A549 (cell line): Measurements from ENCODE around the gene MAPKAPK5. TPM values are rescaled to one million over a fixed set of nuclear protein-coding genes. Genes with fewer than 3 reads are reported as not detected.

Source experiments
- ATAC-seq, 2 experiments: fragments of 200-7000 bp in 1 of 2; fragments of >200 bp in 1 of 2; cut with Nextera tagmentation in 1 of 2; cut with Tn5 transposase in 1 of 2; 3 replicates each; pipeline versions ENCODE4 v1.8.0 to v1.9.1; 2018 to 2020; ENCODE audit warnings: mild to moderate bottlenecking in 1 of 2, moderate library complexity in 1 of 2
- CTCF ChIA-PET: fragments of 300-600 bp; sonication (Branson Sonifier 250); formaldehyde crosslinking; extraction: SDS; loops from one replicate; lab custom pipeline; 2021; ENCODE audit warnings: antibody characterized with exemption, inconsistent platforms; lab: Yijun Ruan, JAX
- POLR2A ChIA-PET: fragments of 350-600 bp; formaldehyde crosslinking; extraction: SDS; loops from one replicate; lab custom pipeline; 2021; ENCODE audit warnings: antibody characterized with exemption, inconsistent platforms; lab: Yijun Ruan, JAX
- DNase-seq, 2 experiments: peaks; one replicate each; pipeline versions ENCODE4 v3.0.0 to v3.0.0-alpha.2; 2011 to 2016; ENCODE audit warnings: low read depth in 1 of 2, low spot score in 1 of 2
- FAIRE-seq: peaks from 2 replicates; lab custom pipeline; 2011; peaks lifted over from hg19 to GRCh38; lab: Jason Lieb, UNC
- H3K27ac ChIP-seq, 2 experiments: fragments of >200 bp; sonication (Bioruptor Twin); formaldehyde crosslinking; 3 replicates each; pipeline ENCODE4 v1.5.1; 2016 to 2017
- H3K4me1 ChIP-seq: fragments of >200 bp; sonication (Bioruptor Twin); formaldehyde crosslinking; 3 replicates; pipeline ENCODE4 v1.6.1; 2016
- H3K4me2 ChIP-seq: fragments of >200 bp; sonication (Bioruptor Twin); formaldehyde crosslinking; 3 replicates; pipeline ENCODE4 v1.6.1; 2016
- H3K4me3 ChIP-seq: fragments of >200 bp; sonication (Bioruptor Twin); formaldehyde crosslinking; 3 replicates; pipeline ENCODE4 v1.5.1; 2016
- H3K9me3 ChIP-seq: fragments of >200 bp; sonication (Bioruptor Twin); formaldehyde crosslinking; 3 replicates; pipeline ENCODE4 v1.6.1; 2016
- ATOH8 ChIP-seq: fragments of 250-450 bp; sonication (Bioruptor Pico); IDR thresholded peaks from 2 replicates; pipeline ENCODE4 v1.5.0; 2020; ENCODE audit warnings: low read depth, mild to moderate bottlenecking, moderate library complexity
- BCL3 ChIP-seq: fragments of >200 bp; sonication (Bioruptor Twin); formaldehyde crosslinking; IDR thresholded peaks from 3 replicates; pipeline ENCODE4 v1.6.1; 2016
- CHD2 ChIP-seq: fragments of 150-350 bp; IDR thresholded peaks from 2 replicates; pipeline ENCODE4 v1.6.1; 2014; ENCODE audit warnings: low read length; ENCODE audit not compliant: partially characterized antibody
- EHF ChIP-seq: fragments of 250-450 bp; sonication (Bioruptor Pico); IDR thresholded peaks from 2 replicates; pipeline ENCODE4 v1.5.0; 2020; ENCODE audit warnings: mild to moderate bottlenecking
- EHMT2 ChIP-seq: fragments of 200-600 bp; sonication (generic); IDR thresholded peaks from 2 replicates; pipeline ENCODE4 v1.6.1; 2016; ENCODE audit warnings: antibody characterized with exemption, low read depth, mild to moderate bottlenecking, moderate library complexity
- ELK1 ChIP-seq: fragments of 150-350 bp; IDR thresholded peaks from 2 replicates; pipeline ENCODE4 v1.6.1; 2014; ENCODE audit warnings: low read depth, mild to moderate bottlenecking, low read length
- EP300 ChIP-seq, 2 experiments: fragments of >200 bp; sonication (Bioruptor Twin); formaldehyde crosslinking; IDR thresholded peaks; 2 replicates in 1 of 2; 3 replicates in 1 of 2; pipeline ENCODE4 v1.6.1; 2016 to 2017
- FOSB ChIP-seq: fragments of 250-450 bp; sonication (Bioruptor Pico); IDR thresholded peaks from 2 replicates; pipeline ENCODE4 v1.5.0; 2020; ENCODE audit warnings: mild to moderate bottlenecking, moderate library complexity
- FOSL2 ChIP-seq, 2 experiments: fragments of 450-650 bp in 1 of 2; fragments of >200 bp in 1 of 2; sonication (Bioruptor Twin) in 1 of 2; formaldehyde crosslinking; IDR thresholded peaks; 2 replicates each; pipeline versions ENCODE4 v1.5.0 to v1.6.1; 2016 to 2020; ENCODE audit warnings: mild to moderate bottlenecking in 1 of 2, moderate library complexity in 1 of 2
- HOXA7 ChIP-seq: fragments of 250-450 bp; sonication (Bioruptor Pico); IDR thresholded peaks from 2 replicates; pipeline ENCODE4 v1.5.0; 2020; ENCODE audit warnings: mild to moderate bottlenecking, moderate library complexity
- JUN ChIP-seq, 2 experiments: fragments of >200 bp; sonication (Bioruptor Twin); formaldehyde crosslinking; IDR thresholded peaks; 2 replicates in 1 of 2; 3 replicates in 1 of 2; pipeline ENCODE4 v1.6.1; 2016 to 2017
- JUNB ChIP-seq: fragments of >200 bp; sonication (Bioruptor Twin); formaldehyde crosslinking; IDR thresholded peaks from 2 replicates; pipeline ENCODE4 v1.6.1; 2016
- KDM1A ChIP-seq: fragments of 200-600 bp; sonication (generic); IDR thresholded peaks from 2 replicates; pipeline ENCODE4 v1.6.1; 2016; ENCODE audit warnings: low read depth, mild to moderate bottlenecking
- KDM5A ChIP-seq: fragments of 200-600 bp; sonication (generic); IDR thresholded peaks from 2 replicates; pipeline ENCODE4 v1.6.1; 2016; ENCODE audit warnings: antibody characterized with exemption, mild to moderate bottlenecking
- MAFK ChIP-seq: fragments of 450-650 bp; IDR thresholded peaks from 2 replicates; pipeline ENCODE4 v1.6.1; 2014; ENCODE audit not compliant: partially characterized antibody
- MAZ ChIP-seq: fragments of 150-350 bp; IDR thresholded peaks from 2 replicates; pipeline ENCODE4 v1.6.1; 2014; ENCODE audit warnings: antibody characterized with exemption, low read depth, low read length, borderline replicate concordance
- MYC ChIP-seq: IDR thresholded peaks from 2 replicates; pipeline ENCODE4 v1.6.1; 2012; ENCODE audit warnings: mild to moderate bottlenecking, inconsistent platforms, low read length, improper control_type of control experiment, borderline replicate concordance
- POLR2AphosphoS2 ChIP-seq: conservative IDR thresholded peaks from 2 replicates; pipeline ENCODE4 v1.6.1; 2012; ENCODE audit warnings: low read length, improper control_type of control experiment, inconsistent platforms
- RAD21 ChIP-seq, 2 experiments: fragments of >200 bp in 1 of 2; sonication (Bioruptor Twin) in 1 of 2; formaldehyde crosslinking in 1 of 2; IDR thresholded peaks in 1 of 2; conservative IDR thresholded peaks in 1 of 2; 2 replicates in 1 of 2; 3 replicates in 1 of 2; pipeline ENCODE4 v1.6.1; 2012 to 2018; ENCODE audit warnings: inconsistent platforms in 1 of 2
- RARB ChIP-seq: fragments of 250-450 bp; sonication (Bioruptor Pico); IDR thresholded peaks from 2 replicates; pipeline ENCODE4 v1.8.0; 2021; ENCODE audit warnings: mild to moderate bottlenecking, moderate library complexity
- REST ChIP-seq: fragments of 200-600 bp; sonication (generic); IDR thresholded peaks from 2 replicates; pipeline ENCODE4 v1.6.1; 2016; ENCODE audit warnings: antibody characterized with exemption, mild to moderate bottlenecking, moderate library complexity
- RFX5 ChIP-seq: fragments of 450-650 bp; IDR thresholded peaks from 2 replicates; pipeline ENCODE4 v1.7.1; 2014; ENCODE audit warnings: antibody characterized with exemption, mild to moderate bottlenecking, moderate library complexity
- TP53 ChIP-seq: fragments of 250-450 bp; sonication (Bioruptor Pico); IDR thresholded peaks from 2 replicates; pipeline ENCODE4 v1.5.0; 2021; ENCODE audit warnings: mild to moderate bottlenecking, moderate library complexity
- ZFP36 ChIP-seq: fragments of 450-650 bp; IDR thresholded peaks from 2 replicates; pipeline ENCODE4 v1.6.1; 2014; ENCODE audit warnings: borderline replicate concordance; ENCODE audit not compliant: partially characterized antibody
- WGBS: methylation state at CpG from one replicate; pipeline ENCODE4 v1.1.6; 2017; ENCODE audit errors: missing lambda C conversion rate; 5-methylcytosine and 5-hydroxymethylcytosine counted together
- polyA plus RNA-seq, 4 experiments: library from polyadenylated mRNA; depleted of rRNA in 3 of 4; stranded (reverse); fragments of >200 nt; fragmentation: RNase III in 1 of 4; extraction: RNeasy Plus Mini Kit Qiagen cat#74134 plus additional on column Dnase treatment in 1 of 4; gene quantifications; 2 replicates in 3 of 4; 3 replicates in 1 of 4; pipeline ENCODE4 v1.2.3, GENCODE V29; 2011 to 2017

MAPKAPK5 gene
- polyA plus RNA-seq, 2 of the 4 experiments (the other 2 are of a cell fraction): 33.9 to 69.5 TPM

- H3K4me2 ChIP-seq: no peak overlapping the region
- no peaks in the 10 kb centered on the region for H3K9me3 ChIP-seq
- FAIRE-seq (no peak), DNase-seq (no peak), ATAC-seq (no peak)
- TF ChIP-seq JUNB: no peak
- TF ChIP-seq HOXA7 (CRISPR knock-in tag): no peak
- no peak for TF ChIP-seq JUN (IDR thresholded peaks at IDR 0.05)
- no peak for TF ChIP-seq RAD21 (conservative IDR thresholded peaks at IDR 0.05 in 1 of 2, IDR thresholded peaks at IDR 0.05 in 1 of 2)
- no peak for TF ChIP-seq MAFK
- no peak for TF ChIP-seq TP53 (CRISPR knock-in tag)
- TF ChIP-seq KDM5A: no peak
- no peak for TF ChIP-seq ZFP36
- no peak for TF ChIP-seq EHMT2
- no peak for TF ChIP-seq FOSL2 (IDR thresholded peaks at IDR 0.05)
- no peak for TF ChIP-seq FOSL2 (CRISPR knock-in tag; IDR thresholded peaks at IDR 0.05)
- ChIA-PET CTCF (interaction anchor here (1.3 kb wide), 1 partner anchor 18 kb away, joined by 3 read pairs; no protein-coding TSS in a partner anchor), POLR2A (no interaction called here)
- no peak overlapping the region for H3K27ac ChIP-seq
- WGBS: 93% methylated on average over 5 of the region's 5 CpGs
- H3K4me3 ChIP-seq: no peak overlapping the region
- no peaks in the 10 kb centered on the region for H3K4me1 ChIP-seq
Observed at GRCh38 chr12:111927346-111927745, 85.3 kb downstream of the MAPKAPK5 start.

GRCh38 chr12:111932241-111932640 lies 90.2 kb downstream of the MAPKAPK5 start:
- TF ChIP-seq ATOH8 (CRISPR knock-in tag) (no peak), CHD2 (no peak), POLR2AphosphoS2 (no peak), REST (no peak), EP300 (IDR thresholded peaks at IDR 0.05) (no peak), JUN (IDR thresholded peaks at IDR 0.05) (no peak), KDM1A (no peak), EHF (CRISPR knock-in tag) (no peak), RARB (CRISPR knock-in tag) (no peak), MAZ (no peak), FOSL2 (IDR thresholded peaks at IDR 0.05) (no peak), FOSL2 (CRISPR knock-in tag; IDR thresholded peaks at IDR 0.05) (no peak), HOXA7 (CRISPR knock-in tag) (no peak), BCL3 (no peak), FOSB (no peak), ELK1 (no peak), MYC (no peak), RFX5 (no peak)
- H3K4me3 ChIP-seq: no peak overlapping the region
- WGBS: 82% methylated on average over 5 of the region's 5 CpGs
- H3K9me3 ChIP-seq: no peaks in the 10 kb centered on the region
- no peak for FAIRE-seq
- ChIA-PET POLR2A (no interaction called here), CTCF (interaction anchor here (1.4 kb wide), 1 partner anchor 118 kb away, joined by 3 read pairs; no protein-coding TSS in a partner anchor)
- no peak for ATAC-seq
- no peak for DNase-seq
- no peak overlapping the region for H3K4me2 ChIP-seq
- no peak overlapping the region for H3K27ac ChIP-seq
- no peaks in the 10 kb centered on the region for H3K4me1 ChIP-seq
